ENCODE data around the gene SCNN1G.

- TF ChIP-seq REST (IDR thresholded peaks at IDR 0.05; ENCODE audit: low read depth) (no peak), EP300 (IDR thresholded peaks at IDR 0.05; ENCODE audit: borderline replicate concordance) (no peak), EGR1 (IDR thresholded peaks at IDR 0.05) (no peak), TAF1 (IDR thresholded peaks at IDR 0.05; ENCODE audit: low read depth) (no peak), CREB1 (IDR thresholded peaks at IDR 0.05; ENCODE audit: low read depth) (no peak), RAD21 (IDR thresholded peaks at IDR 0.05; ENCODE audit: low read depth) (no peak), ZBTB7A (IDR thresholded peaks at IDR 0.05; ENCODE audit: low read depth) (no peak), MAX (IDR thresholded peaks at IDR 0.05) (no peak), CEBPB (IDR thresholded peaks at IDR 0.05) (no peak), FOXM1 (IDR thresholded peaks at IDR 0.05; ENCODE audit: borderline replicate concordance, low read depth) (no peak), YY1 (IDR thresholded peaks at IDR 0.05; ENCODE audit: low read depth) (no peak)
Observed at GRCh38 chr16:23222929-23223328, 40.4 kb downstream of the SCNN1G start.

Data from Ishikawa (cell line).